ENCODE results near the gene GRIK3.
"Not testable (repeated sequence)": the region's sequence is repeated elsewhere in the genome, so short reads cannot be mapped to it uniquely, and the experiment has no call there.

Gene GRIK3

DNA sequence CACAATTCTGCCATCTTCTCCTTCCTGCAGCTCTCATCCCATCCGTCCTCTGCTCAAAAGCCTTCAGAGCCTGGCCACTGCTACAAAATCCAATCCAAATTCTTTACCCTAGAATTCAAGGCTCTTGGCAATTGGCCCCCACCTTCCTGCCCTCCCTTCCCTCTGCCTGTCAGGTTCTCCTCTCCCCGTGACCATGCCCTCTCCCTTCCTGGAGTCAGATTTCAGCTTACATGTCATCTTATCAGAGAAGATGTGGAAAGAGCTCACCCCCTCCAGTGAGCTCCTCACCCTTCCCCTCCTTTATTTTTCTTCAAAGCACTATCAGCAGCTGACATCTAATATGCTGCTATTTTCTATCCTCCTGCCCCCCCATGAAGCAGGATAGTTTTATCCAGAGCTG is 86.9 kb downstream of the GRIK3 start:
- FAIRE-seq (no peak), DNase-seq (ENCODE audit: low spot score) (no peak)

- FAIRE-seq (no peak), DNase-seq (ENCODE audit: low spot score) (no peak)
These were observed 89.4 kb downstream of the GRIK3 start for GRCh38 chr1:36944883-36945282.

DNA sequence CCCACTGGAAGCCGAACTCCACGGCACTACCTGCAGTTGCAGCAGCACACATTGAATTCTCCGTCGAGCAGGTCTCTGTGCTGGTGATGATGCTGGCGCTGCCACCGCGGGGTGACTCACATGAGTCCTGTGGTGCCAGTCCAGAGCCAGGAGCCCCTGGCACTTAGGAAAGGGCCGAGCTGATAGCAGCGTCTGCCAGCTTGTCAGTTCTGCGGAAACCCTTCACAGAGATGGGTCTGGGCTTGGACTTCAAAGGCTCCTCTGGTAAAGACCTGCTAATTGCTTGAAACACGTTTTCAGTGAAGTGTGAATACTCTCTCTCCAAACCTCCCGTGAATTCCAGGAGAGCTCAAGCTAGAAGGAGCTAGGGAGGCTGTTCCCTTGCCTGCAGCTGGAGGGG is 92.2 kb downstream of the GRIK3 start:
- no peak for FAIRE-seq
- DNase-seq (ENCODE audit: low spot score) = no peak

- no peak for FAIRE-seq
- no peak for DNase-seq (ENCODE audit: low spot score)
These were observed 92.9 kb downstream of the GRIK3 start for GRCh38 chr1:36941316-36941978.

DNA sequence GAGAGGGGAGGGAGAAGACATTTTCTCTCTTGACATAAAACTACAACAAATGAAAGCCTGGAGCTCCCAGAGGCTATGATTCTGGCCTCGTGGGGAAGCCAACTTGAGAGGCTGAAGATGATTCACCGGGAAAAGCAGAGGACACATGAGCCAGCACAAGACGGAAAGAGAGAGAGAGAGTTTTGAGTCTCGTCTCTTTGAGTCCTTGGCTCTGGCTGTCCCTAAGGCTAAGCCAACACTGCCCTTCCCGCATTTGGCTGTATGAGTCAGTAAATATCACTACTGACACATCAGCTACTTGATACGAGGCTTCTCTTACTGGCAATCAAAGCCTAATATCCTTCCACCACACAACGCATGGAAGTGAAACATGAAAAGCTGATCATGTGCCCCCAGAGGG is 95.5 kb downstream of the GRIK3 start:
- no peak for DNase-seq (ENCODE audit: low spot score)
- FAIRE-seq = no peak

DNA sequence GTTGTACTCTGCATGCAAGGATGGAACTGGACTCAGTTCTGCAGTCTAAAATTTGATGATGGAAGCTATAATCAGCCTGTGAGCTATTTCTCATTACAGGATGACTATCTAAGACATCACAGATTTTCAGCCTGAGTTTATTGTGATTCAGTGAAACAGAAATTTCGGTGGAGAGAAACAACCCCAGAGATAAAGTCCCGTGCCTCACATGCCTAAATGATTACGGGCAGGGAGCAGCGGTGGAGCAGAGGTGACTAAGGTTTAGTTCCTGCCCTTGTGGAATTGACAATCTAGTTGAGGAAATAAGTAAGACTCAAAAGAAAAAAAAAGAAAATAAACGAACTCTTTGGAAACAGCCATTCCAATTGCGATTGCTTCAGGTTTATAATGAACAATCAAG is 96.9 kb downstream of the GRIK3 start:
- FAIRE-seq (no peak), DNase-seq (ENCODE audit: low spot score) (no peak)

GRCh38 chr1:36934061-36934460 is 100.3 kb downstream of the GRIK3 start:
- FAIRE-seq (no peak), DNase-seq (ENCODE audit: low spot score) (no peak)

- DNase-seq (ENCODE audit: low spot score) (no peak), FAIRE-seq (no peak)
These were observed 106.5 kb downstream of the GRIK3 start for GRCh38 chr1:36927826-36928225.

DNA sequence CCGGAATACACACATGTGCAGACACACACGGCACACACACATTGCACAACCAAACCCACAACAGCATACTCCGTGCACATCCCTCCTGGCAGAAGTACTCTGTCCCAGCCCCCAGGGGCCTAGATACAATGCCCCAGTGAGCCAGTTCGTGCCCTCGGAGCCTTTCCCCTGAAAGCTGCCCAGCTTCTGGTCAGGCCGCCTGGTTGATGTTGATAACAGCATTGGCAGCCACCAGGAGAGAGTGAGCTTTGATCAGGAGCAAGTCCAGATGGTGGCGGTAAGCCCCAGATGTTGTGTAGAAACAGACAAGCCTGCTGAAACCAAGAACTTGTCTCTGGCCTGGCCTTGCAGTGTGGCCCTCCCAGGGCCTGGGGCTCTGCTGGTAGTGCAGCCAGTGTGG is 109.1 kb downstream of the GRIK3 start:
- no peak for DNase-seq (ENCODE audit: low spot score)
- FAIRE-seq = no peak

- FAIRE-seq = no peak
These were observed 110.0 kb downstream of the GRIK3 start for GRCh38 chr1:36924282-36924811.

DNA sequence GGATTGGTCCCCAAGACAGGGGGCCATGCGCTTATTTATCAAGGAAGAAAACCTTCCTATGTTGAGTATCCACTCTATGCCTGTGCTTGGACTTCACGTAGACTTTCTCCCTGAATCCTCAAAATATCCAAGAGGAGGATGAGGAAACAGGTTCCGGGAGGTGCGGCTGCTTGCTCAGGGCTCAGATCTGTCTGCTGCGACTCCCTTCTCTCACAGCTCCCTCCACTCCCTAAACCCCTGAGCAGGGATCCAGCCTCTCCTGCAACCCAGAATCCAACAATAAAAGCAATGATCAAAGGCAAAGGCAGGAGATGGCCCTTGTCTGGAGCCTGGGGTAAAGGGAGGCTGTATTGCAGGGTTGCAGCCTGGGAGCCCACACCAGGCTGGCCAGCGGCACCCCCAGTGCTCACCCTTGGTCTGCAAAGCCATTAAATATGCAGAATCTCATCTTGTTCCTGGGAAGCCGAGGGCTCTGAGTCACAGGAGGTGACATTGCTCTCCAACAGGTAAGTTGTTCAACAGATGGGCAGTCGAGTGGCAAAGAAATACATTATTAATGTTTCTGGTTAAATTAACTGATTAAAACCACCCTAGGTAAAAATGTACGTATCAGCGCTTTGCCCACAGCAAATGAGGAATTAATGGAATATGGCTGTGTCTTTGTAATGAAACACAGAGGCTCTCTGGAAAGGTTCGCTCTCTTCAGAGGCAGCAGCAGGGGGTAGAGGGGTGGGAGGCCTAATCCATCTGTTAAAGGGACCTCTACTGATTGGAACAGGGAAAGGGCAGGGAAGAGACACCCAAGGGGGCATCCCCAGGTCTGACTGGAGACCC is 111.5 kb downstream of the GRIK3 start:
- DNase-seq (ENCODE audit: low spot score) = no peak
- FAIRE-seq = no peak

More at GRCh38 chr1:36924282-36924811, 110.0 kb downstream of the GRIK3 start:
- DNase-seq (ENCODE audit: low spot score) = no peak

- FAIRE-seq (no peak), DNase-seq (ENCODE audit: low spot score) (no peak)
These were observed 112.2 kb downstream of the GRIK3 start for GRCh38 chr1:36922071-36922470.

- DNase-seq (ENCODE audit: low spot score) (no peak), FAIRE-seq (no peak)
These were observed 113.4 kb downstream of the GRIK3 start for GRCh38 chr1:36920801-36921405.

DNA sequence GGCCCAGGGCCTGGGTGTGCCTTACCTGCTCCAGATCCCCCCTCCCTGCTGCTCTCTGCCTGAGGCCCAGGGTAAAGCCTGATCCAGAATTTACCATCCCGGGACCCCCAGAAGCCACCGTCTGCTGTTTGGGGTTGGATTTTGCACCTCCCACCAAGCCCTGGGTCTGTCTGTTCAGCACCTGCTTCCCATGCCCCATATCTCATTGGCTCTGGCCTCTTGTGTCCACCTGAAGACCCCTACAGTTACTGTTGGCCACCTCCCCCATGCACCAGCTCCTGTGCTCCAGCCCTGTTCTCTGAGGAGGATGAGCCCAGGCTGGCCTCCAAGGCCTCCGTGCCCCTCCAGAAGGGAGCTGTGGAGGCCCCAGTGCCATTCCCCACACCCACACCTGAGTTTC is 113.9 kb downstream of the GRIK3 start:
- no peak for DNase-seq (ENCODE audit: low spot score)
- no peak for FAIRE-seq

DNA sequence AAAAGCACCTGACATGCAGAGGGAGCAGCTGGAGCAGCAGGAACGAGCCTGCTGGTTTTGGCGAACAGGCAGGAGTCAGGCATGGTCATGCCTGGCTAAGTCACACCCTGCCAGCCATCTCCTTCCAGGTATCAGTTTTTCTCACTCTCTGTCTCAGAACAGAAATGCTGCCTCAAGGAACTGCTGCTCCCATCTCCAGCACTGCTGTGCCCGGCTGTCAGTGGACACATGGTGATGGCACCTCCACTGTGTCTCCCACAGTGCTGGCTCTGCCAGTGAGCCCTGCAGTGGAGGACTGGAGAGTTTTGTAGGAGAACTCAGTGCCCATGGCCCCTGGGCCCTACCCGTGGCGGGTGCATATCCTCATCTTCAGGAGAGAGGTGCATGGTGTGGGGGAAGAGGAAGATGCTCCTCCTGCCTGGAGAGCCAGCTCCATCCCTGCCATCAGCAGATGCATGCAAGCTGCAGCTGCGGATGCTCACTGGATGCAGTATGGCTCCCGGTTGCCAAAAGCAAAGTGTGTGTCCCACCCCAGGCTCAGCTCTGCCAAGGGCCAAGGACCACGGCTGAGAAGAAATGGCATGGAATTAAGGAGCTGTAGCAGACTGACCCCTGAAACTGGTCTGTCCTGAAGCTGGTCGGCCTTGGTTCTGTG is 114.7 kb downstream of the GRIK3 start:
- no peak for FAIRE-seq

DNA sequence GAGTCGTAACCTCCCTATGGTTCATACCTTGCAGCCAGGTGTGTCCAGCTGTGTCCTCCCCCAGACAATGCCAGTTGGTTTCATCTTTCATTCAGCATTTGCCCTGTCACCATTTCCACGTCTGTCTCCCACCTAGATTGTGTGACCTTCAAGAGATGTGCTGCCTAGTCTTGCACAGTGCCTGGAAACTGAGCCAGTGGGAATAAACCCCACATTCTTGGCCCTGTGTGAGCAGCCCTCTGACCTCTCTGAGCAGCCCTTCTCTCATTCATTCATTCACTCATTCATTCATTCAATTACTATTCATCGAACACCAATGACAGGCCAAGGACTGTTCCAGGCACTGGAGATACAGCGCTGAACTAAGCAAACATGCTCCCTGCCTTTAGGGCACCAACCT is 115.7 kb downstream of the GRIK3 start:
- FAIRE-seq (no peak), DNase-seq (ENCODE audit: low spot score) (no peak)

More for the DNA sequence above, 114.7 kb downstream of the GRIK3 start:
- no peak for DNase-seq (ENCODE audit: low spot score)

DNA sequence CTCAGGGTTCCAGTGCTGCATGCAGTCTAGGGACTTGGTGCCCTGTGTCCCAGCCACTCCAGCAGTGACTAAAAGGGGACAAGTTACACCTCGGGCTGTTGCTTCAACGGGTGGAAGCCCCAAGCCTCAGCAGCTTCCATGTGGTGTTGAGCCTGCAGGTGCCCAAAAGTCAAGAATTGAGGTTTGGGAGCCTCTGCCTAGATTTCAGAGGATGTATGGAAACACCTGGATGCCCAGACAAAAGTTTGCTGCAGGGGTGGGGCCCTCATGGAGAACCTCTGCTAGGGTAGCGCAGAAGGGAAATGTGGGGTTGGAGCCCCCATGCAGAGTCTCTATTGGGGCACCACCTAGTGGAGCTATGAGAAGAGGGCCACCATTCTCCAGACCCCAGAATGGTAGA is 117.8 kb downstream of the GRIK3 start:
- FAIRE-seq; DNase-seq (ENCODE audit: low spot score): not testable (repeated sequence)

DNA sequence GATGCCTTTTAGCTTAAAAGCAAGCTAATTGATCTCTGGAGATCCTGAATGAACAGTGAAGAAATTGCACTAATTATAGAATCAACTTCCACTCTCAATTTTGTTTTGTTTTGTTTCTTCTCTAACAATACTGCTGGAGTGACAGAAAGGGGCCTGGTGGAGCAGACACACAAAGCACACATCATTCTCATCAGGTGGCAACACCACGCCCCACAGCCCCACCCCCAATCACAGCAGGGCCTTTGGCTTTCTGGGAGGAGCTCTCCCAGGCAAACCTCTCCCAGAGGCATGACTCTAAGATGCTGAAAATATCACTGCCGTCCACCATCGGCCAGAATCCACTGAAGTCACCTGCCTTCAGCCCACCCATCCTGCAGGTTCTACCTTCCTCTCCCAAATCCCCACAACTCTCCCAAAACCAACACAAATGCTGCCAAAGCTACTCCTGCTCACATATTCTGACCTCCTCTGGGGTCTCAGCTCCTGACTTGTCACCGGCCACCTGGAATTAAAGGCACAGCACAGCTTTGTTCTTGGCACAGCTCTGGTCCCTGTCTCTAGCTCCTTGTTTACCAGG is 120.7 kb downstream of the GRIK3 start:
- DNase-seq (ENCODE audit: low spot score) = no peak
- no peak for FAIRE-seq

DNA sequence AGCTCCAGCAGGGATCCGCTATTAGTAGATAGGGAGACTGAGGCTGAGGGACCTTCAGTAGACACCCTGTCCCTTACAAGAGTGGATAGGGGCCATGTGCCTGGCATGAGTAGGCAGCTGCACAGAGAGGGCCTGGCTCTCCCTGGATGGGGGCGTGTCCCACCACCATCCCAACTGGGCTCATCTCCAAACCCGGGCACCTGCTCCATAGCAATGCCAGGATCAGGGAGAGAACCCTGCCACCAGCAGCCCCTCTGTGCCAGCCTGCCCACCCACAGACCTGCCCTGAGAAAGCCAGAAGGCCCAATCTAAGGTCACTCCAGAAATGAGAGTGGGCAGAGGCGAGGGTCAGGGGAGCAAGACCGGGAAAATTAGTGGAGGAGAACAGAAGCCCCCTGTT is 121.3 kb downstream of the GRIK3 start:
- FAIRE-seq (no peak), DNase-seq (ENCODE audit: low spot score) (no peak)

GRCh38 chr1:36912365-36912865 is 121.9 kb downstream of the GRIK3 start:
- no peak for DNase-seq (ENCODE audit: low spot score)
- FAIRE-seq = no peak

All from RCC 7860 (cell line).